HG02840 (cell line): Measurements from ENCODE around the gene C1orf232.

ENCODE experiments used
- ATAC-seq: cut with Tn5 transposase; IDR thresholded peaks from one replicate; pipeline ENCODE4 v1.9.1; 2021; ENCODE audit warnings: mild to moderate bottlenecking, moderate library complexity, moderate number of reproducible peaks; ENCODE audit not compliant: unreplicated experiment, low FRiP score

The C1orf232 gene

GRCh38 chr1:26126321-26127084 is 42.3 kb downstream of the C1orf232 start:
- no peak for ATAC-seq

- no peak for ATAC-seq
These were observed 42.8 kb downstream of the C1orf232 start for GRCh38 chr1:26125946-26126320.

GRCh38 chr1:26125382-26125781 is 43.4 kb downstream of the C1orf232 start:
- no peak for ATAC-seq

- no peak for ATAC-seq
These were observed 44.1 kb downstream of the C1orf232 start for GRCh38 chr1:26124418-26125331.

- no peak for ATAC-seq
These were observed 45.5 kb downstream of the C1orf232 start for GRCh38 chr1:26122988-26123973.

GRCh38 chr1:26121854-26122773 is 46.6 kb downstream of the C1orf232 start:
- ATAC-seq: no peak

GRCh38 chr1:26119892-26120608 is 48.7 kb downstream of the C1orf232 start:
- no peak for ATAC-seq

GRCh38 chr1:26114165-26114927 is 54.4 kb downstream of the C1orf232 start:
- ATAC-seq: no peak
